ENCODE measurements around the gene NCKAP5.

GRCh38 chr2:133377021-133377481, 191.2 kb downstream of the NCKAP5 start:
- no peak for TF ChIP-seq CTCF (IDR thresholded peaks at IDR 0.05)
- TF ChIP-seq EZH2 (IDR thresholded peaks at IDR 0.05; ENCODE audit: borderline replicate concordance, insufficient read depth, low read depth, low read length, poor library complexity, severe bottlenecking), result no peak
